ENCODE results near the gene SNX9.

SNX9 gene

GRCh38 chr6:157981132-157981394 is 158.0 kb downstream of the SNX9 start:
- ChIA-PET POLR2A (interaction anchor here (1.4 kb wide), 1 partner anchor 22 kb away, joined by 6 read pairs; no protein-coding TSS in a partner anchor), CTCF (interaction anchor here (1.3 to 6.6 kb wide), 4 partner anchors 9 to 90 kb away, joined by 8 to 90 read pairs (median 15); no protein-coding TSS in a partner anchor)
- peak overlapping the region; percentile 77 for H3K4me3 ChIP-seq (ENCODE audit: low read depth, low read length)
- TF ChIP-seq CTCF (IDR thresholded peaks at IDR 0.05; ENCODE audit: insufficient read depth, low read length, missing control alignments), result no peak
- no peak for DNase-seq (ENCODE audit: low read depth, low spot score)

GRCh38 chr6:157981395-157982101 is 158.5 kb downstream of the SNX9 start, which contains the start of gene SYNJ2:
Gene SYNJ2 (plus strand): TSS chr6:157981863. CDS start chr6:157981962, 99 bp downstream.
- CTCF ChIA-PET, result interaction anchor here (1.0 to 6.6 kb wide), 9 partner anchors 10 to 211 kb away, joined by 4 to 90 read pairs (median 9); no protein-coding TSS in a partner anchor
- TF ChIP-seq CTCF (IDR thresholded peaks at IDR 0.05; ENCODE audit: insufficient read depth, low read length, missing control alignments), result peak; percentile 68
- H3K4me3 ChIP-seq (ENCODE audit: low read depth, low read length), result peak within 1 kb of the TSS; percentile 77
- DNase-seq (ENCODE audit: low read depth, low spot score), result no peak
- POLR2A ChIA-PET, result interaction anchor here (1.4 kb wide), 1 partner anchor 22 kb away, joined by 6 read pairs; no protein-coding TSS in a partner anchor

GRCh38 chr6:157982102-157982562 is 159.1 kb downstream of the SNX9 start:
- POLR2A ChIA-PET, result interaction anchor here (1.4 to 1.7 kb wide), 2 partner anchors 21 to 90 kb away, joined by 6 to 7 read pairs; no protein-coding TSS in a partner anchor
- no peak for DNase-seq (ENCODE audit: low read depth, low spot score)
- no peak for TF ChIP-seq CTCF (IDR thresholded peaks at IDR 0.05; ENCODE audit: insufficient read depth, low read length, missing control alignments)
- peak overlapping the region; percentile 77 for H3K4me3 ChIP-seq (ENCODE audit: low read depth, low read length)
- CTCF ChIA-PET, result interaction anchor here (1.0 to 6.6 kb wide), 14 partner anchors 10 to 212 kb away, joined by 3 to 90 read pairs (median 6); no protein-coding TSS in a partner anchor

GRCh38 chr6:157982563-157983405 is 159.7 kb downstream of the SNX9 start:
- TF ChIP-seq CTCF (IDR thresholded peaks at IDR 0.05; ENCODE audit: insufficient read depth, low read length, missing control alignments), result peak; percentile 60
- no peak for DNase-seq (ENCODE audit: low read depth, low spot score)
- peak overlapping the region; percentile 77 for H3K4me3 ChIP-seq (ENCODE audit: low read depth, low read length)
- ChIA-PET POLR2A (interaction anchor here (0.7 to 1.7 kb wide), 3 partner anchors 21 to 89 kb away, joined by 3 to 7 read pairs (median 6); no protein-coding TSS in a partner anchor), CTCF (interaction anchor here (0.7 to 6.6 kb wide), 25 partner anchors 8 to 226 kb away, joined by 3 to 90 read pairs (median 4); no protein-coding TSS in a partner anchor)

- DNase-seq (ENCODE audit: low read depth, low spot score), result no peak
- no peak for TF ChIP-seq CTCF (IDR thresholded peaks at IDR 0.05; ENCODE audit: insufficient read depth, low read length, missing control alignments)
- ChIA-PET CTCF (interaction anchor here (0.7 to 6.6 kb wide), 26 partner anchors 8 to 227 kb away, joined by 3 to 90 read pairs (median 4); no protein-coding TSS in a partner anchor), POLR2A (interaction anchor here (0.7 to 1.7 kb wide), 3 partner anchors 12 to 88 kb away, joined by 3 to 7 read pairs (median 3); no protein-coding TSS in a partner anchor)
- H3K4me3 ChIP-seq (ENCODE audit: low read depth, low read length), result peak overlapping the region; percentile 77
Measured at GRCh38 chr6:157983406-157984119, 160.5 kb downstream of the SNX9 start.

Data from AG04449 (cell line).